Fibroblast of the conjunctiva (primary cell): ENCODE results near the gene SDK1.

ENCODE experiments used
- DNase-seq: peaks from one replicate; pipeline ENCODE4 v3.0.0-alpha.2; 2010; ENCODE audit warnings: low read depth

Gene SDK1

DNA sequence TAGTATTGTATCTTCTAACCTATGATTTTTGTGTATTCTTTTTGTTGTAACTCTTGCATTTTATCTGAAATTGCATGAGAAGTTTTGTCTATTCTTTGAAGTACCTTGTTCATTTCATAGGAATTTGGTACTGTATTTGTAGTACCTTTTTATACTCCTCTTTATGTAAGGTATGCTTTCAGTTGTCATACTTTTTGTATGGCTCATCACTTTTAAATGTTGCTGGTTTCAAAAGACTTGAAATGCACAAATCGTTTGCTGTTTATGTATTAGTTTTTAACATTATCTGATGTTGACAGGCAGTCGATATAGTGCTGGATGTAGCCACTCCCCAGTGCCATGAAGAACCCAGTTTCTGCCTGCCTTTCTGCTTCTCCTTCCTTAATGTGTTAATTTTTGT is 158.1 kb downstream of the SDK1 start:
- DNase-seq = no peak

DNA sequence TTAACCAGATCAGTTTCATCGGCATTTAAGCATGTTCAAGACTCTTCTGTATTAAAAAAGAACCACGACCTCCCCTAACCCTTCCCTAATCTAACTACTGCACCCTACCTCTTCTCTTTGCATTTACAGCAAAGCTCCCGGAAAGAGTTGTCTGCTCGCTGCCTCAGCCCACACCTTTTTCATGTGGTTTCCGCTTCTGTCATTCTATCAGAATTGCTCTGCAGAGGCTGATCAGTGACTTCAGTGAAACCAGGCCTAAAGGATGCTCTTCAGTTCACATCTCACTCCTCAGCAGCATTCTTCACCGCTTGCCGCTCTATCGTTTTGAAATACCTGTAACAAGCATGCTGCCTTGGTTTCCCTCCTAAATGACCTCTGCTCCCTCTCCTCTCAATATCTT is 160.9 kb downstream of the SDK1 start:
- no peak for DNase-seq

DNA sequence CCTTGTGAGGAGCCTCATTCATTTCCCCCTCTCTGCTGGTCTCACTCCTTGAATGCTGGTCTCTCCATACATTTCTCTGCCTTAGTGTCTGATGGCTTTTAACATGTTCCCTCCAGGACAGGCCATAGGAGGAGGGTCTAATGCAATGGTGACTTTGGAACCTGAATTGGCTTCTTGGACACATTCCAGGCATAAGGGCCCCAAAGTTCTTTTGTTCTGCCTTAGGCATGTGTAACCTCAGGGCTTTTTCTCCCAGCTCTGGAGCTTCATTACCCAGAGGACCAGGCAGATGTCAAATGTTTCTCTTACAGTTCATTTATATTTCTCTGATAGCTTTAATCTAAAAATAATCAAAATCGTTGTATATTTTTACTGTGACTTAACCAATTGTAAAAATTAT is 162.6 kb downstream of the SDK1 start:
- no peak for DNase-seq

DNA sequence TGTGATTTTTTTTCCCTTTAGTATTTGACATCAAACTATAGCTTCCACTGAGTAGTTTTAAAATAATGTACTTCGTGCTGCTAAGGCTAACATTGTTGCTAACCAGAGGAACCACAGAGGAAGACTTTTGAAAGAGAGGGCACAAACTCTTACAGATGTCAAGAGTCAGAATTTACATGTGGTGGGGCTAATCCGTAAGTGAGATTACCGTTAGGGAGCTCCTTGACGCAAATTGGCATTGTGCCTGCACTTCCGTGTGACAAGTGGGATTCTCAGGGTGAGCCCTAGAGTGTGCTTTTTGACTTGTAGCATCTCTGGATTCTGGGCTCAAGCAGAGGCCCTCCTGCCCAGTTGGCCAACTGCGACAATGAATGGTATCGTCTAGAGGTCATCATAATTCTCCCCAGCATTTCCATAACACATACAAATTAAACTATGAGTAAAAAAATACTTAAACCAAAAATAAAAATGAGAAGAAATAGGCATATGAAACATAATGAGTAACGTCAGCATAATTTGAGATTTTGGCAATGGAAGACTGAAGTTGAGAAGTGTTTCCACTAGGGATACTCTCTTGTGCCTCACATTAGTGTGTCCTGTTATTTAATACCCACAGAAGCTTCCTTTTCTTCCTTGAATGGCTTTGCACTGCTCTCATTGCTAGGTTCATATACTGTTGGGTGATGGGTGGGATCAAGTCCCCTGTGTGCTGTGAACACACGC is 164.0 kb downstream of the SDK1 start:
- DNase-seq = no peak

GRCh38 chr7:3466261-3466660 is 165.2 kb downstream of the SDK1 start:
- no peak for DNase-seq

DNA sequence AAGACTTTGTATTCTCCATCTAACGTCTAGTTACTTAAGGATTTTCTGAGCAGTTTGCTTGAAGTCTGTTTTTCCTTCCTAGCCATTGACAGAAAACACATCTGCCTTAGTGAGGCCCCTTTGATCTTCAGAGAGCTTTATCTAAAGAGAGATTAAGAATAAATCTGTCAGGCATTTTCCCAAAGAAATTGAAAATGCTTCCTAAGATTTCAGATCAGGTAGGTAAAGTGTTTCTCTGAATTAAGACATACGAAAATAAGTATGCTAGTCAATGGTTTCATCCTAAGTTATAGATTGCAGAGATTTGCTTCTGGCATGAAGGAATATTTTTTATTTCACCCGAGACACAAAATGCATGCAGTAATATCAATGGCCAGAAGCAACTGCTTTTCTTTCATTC is 168.6 kb downstream of the SDK1 start:
- DNase-seq = no peak

DNA sequence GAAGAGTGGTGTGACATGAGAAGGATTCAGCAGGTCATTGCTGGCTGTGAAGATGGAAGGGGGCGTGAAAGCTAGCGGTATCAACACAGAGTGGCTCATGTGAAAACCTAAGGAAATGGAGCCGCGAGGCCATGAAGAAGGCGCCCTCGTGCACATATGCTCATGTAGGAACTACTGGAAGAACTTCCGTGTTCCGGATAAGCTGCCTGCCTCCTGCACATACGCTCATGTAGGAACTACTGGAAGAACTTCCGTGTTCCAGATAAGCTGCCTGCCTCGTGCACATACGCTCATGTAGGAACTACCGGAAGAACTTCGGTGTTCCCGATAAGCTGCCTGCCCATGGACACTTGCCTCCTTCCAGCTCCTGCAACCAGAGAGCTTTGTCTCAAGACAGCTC is 179.1 kb downstream of the SDK1 start:
- DNase-seq = no peak

DNA sequence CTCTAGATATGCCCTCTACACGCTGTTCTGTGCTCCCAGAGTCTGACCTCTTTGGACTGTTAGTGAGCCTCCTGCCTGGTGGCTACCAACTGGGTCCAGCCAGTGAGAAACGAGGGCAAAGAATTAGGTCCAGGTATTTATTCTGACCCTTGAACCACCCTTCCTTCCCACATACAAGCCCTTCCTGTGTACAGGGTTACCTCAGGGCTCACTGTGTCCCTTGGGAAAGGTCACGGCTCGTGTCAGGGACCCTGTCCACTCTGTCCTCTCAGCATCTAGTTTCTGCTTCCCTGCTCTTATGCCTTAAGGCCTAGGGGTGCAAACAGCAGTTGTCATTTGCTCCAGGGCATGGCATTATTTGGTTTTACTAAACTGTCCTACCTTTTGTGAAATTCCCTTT is 180.4 kb downstream of the SDK1 start:
- DNase-seq = no peak

- peak; percentile 14 for DNase-seq
These were observed 181.3 kb downstream of the SDK1 start for GRCh38 chr7:3482147-3482921.

DNA sequence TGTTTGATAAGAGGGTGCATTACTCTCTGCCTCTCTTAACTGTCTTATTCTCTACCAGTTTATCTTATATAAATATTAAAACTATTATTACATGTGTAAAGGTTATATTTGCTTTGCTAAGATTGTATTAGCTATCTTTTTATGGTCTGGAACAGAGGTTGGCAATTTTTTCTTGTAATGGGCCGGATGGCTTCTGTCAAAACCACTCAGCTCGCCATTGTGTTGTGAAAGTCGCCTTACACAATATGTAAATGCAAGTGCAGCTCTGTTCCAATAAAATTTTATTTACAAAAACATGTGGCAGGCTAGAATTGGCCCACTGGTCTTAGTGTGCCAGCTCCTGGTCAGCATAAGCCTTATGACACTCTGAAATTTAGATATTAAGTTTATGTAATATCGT is 185.8 kb downstream of the SDK1 start:
- no peak for DNase-seq

GRCh38 chr7:3488829-3489228 is 187.8 kb downstream of the SDK1 start:
- DNase-seq = no peak

DNA sequence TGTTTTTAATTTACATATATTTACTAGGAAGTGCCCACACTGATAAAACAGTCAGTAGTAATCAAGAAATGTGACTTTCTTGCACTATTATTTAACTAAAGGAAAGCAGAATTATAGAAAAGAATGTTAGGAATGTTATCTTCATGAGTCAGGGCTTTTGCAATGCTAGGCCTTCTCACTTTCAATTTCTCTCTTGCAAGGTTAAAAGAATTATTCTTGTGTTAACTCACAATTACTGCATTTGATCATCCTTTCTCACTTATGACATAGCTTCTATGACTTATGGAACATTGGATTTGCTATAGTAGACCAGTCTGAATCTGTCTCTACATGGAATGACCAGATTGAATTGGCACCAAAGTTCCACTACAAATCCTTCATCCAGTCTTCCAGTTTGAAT is 192.4 kb downstream of the SDK1 start:
- peak; percentile 5 for DNase-seq

DNA sequence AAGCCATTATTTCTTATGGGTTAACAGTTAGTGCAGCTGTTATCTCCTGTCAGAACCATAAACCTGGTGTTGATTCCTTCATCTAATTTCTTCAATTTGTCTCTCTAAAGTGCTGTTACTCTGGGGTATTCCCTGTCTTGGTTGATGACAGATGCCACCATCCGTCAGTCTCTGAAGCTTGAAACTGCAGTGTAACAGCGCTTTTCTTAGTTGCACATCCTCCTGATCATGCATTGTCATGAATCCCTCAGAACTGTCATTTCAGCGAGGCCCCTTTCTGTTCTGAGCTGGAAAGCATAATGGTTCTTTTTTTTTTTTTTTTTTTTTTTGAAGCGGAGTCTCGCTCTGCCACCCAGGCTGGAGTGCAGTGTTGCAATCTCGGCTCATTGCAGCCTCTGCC is 193.9 kb downstream of the SDK1 start:
- no peak for DNase-seq

GRCh38 chr7:3495530-3495929 is 194.5 kb downstream of the SDK1 start:
- no peak for DNase-seq

DNA sequence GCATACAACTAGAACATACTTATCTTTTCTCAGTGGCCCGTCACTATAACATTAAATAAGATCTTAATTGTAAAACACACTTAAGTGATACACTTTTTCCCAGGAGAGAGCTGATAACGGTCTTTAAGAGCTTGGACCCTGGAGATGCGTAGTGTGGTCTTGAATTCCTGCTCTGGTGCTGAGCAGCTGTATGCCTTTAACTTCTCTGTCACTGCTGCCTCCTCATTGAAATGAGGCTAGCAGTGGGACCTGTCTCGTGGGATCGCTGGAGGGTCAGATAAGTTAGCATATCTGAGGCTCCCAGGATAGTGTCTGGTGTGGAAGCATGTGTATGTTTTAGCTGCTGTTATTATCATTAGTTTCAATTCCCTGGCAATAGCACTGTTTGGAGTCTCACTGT is 194.9 kb downstream of the SDK1 start:
- DNase-seq = no peak

- no peak for DNase-seq
These were observed 196.7 kb downstream of the SDK1 start for GRCh38 chr7:3497796-3498195.

- DNase-seq = no peak
These were observed 200.6 kb downstream of the SDK1 start for GRCh38 chr7:3501671-3502070.

GRCh38 chr7:3504384-3504783 is 203.3 kb downstream of the SDK1 start:
- DNase-seq = no peak

GRCh38 chr7:3510101-3511020 is 209.3 kb downstream of the SDK1 start:
- DNase-seq = no peak

DNA sequence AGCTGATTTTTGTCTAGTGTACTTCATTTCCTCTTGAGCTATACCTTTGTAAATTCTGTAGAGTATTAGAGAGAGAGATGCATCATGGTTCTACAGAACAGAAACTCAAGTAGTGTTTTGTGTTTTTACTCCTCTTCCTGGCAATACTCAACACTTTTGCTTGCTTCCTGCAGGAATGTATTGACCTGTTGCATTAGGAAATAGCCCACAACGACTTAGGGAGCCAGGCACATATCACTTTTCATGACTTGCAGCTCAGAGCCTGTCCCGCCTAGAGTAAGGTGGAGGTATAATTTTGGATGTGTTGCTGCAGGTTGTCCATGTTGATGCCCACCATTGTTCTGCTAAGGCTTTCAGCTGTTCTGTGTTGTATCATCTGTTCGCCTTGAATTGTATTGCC is 216.3 kb downstream of the SDK1 start:
- DNase-seq = no peak

GRCh38 chr7:3518546-3518945 is 217.5 kb downstream of the SDK1 start:
- no peak for DNase-seq

GRCh38 chr7:3520206-3520605 is 219.2 kb downstream of the SDK1 start:
- no peak for DNase-seq
